SK-N-SH (cell line): ENCODE data around the gene PLEKHG1. TPM values are rescaled to one million over a fixed set of nuclear protein-coding genes. Genes with fewer than 3 reads are reported as not detected.

Experiments
- CTCF ChIA-PET: fragments of 300-600, 350-600 bp; formaldehyde crosslinking; extraction: SDS; loops from one replicate; lab custom pipeline; 2021; lab: Yijun Ruan, JAX
- POLR2A ChIA-PET: fragments of 350-600 bp; sonication (Branson Sonifier 250); formaldehyde crosslinking; extraction: SDS; loops from one replicate; lab custom pipeline; 2020; ENCODE audit warnings: antibody characterized with exemption, inconsistent platforms; lab: Yijun Ruan, JAX
- DNase-seq: peaks from one replicate; pipeline ENCODE4 v3.0.0; 2012
- H2AFZ ChIP-seq: fragments of 200-600 bp; sonication (generic); 2 replicates; pipeline ENCODE4 v1.8.1; 2016; ENCODE audit warnings: antibody characterized with exemption, mild to moderate bottlenecking, low read depth
- H3F3A ChIP-seq: fragments of 200-600 bp; sonication (generic); replicated peaks from 2 replicates; pipeline ENCODE3; 2016; ENCODE audit warnings: antibody characterized with exemption, mild to moderate bottlenecking; ENCODE audit not compliant: insufficient read depth
- H3K27ac ChIP-seq, 2 experiments: fragments of 200-500 bp in 1 of 2; fragments of 200-600 bp in 1 of 2; sonication (Bioruptor generic) in 1 of 2; sonication (generic), shearing (Covaris generic) in 1 of 2; 2 replicates each; pipeline versions ENCODE4 v1.5.1 to v1.6.1; 2014 to 2016; ENCODE audit warnings: low read depth in 2 of 2, inconsistent platforms in 1 of 2, low read length in 1 of 2, mild to moderate bottlenecking in 1 of 2, mixed read lengths in 1 of 2
- H3K27me3 ChIP-seq: fragments of 200-600 bp; sonication (generic), shearing (Covaris generic); 2 replicates; pipeline ENCODE4 v1.6.1; 2016; ENCODE audit warnings: mixed run types; ENCODE audit not compliant: insufficient read depth
- H3K36me3 ChIP-seq, 2 experiments: fragments of 200-500 bp in 1 of 2; fragments of 200-600 bp in 1 of 2; sonication (Bioruptor generic) in 1 of 2; sonication (generic) in 1 of 2; replicated peaks in 1 of 2; 2 replicates each; pipeline versions ENCODE3 to v1.5.1; 2014 to 2016; ENCODE audit warnings: low read length in 1 of 2, mild to moderate bottlenecking in 1 of 2; ENCODE audit not compliant: insufficient read depth in 2 of 2, control insufficient read depth in 1 of 2
- H3K4me1 ChIP-seq, 2 experiments: fragments of 200-500 bp in 1 of 2; fragments of 200-600 bp in 1 of 2; sonication (Bioruptor generic) in 1 of 2; sonication (generic), shearing (Covaris generic) in 1 of 2; 2 replicates each; pipeline versions ENCODE4 v1.5.1 to v1.6.1; 2014 to 2016; ENCODE audit warnings: low read depth in 1 of 2, low read length in 1 of 2, mixed run types in 1 of 2; ENCODE audit not compliant: insufficient read depth in 2 of 2, control insufficient read depth in 1 of 2
- H3K4me2 ChIP-seq: fragments of 200-600 bp; sonication (generic), shearing (Covaris generic); 2 replicates; pipeline ENCODE4 v1.6.1; 2017; ENCODE audit warnings: mixed run types
- H3K4me3 ChIP-seq, 2 experiments: fragments of 200-500 bp in 1 of 2; fragments of 200-600 bp in 1 of 2; sonication (Bioruptor generic) in 1 of 2; sonication (generic), shearing (Covaris generic) in 1 of 2; 2 replicates each; pipeline versions ENCODE4 v1.5.1 to v1.8.1; 2014 to 2016; ENCODE audit warnings: low read depth in 2 of 2, inconsistent platforms in 1 of 2, low read length in 1 of 2, mild to moderate bottlenecking in 1 of 2, mixed read lengths in 1 of 2, moderate library complexity in 1 of 2
- H3K79me2 ChIP-seq: fragments of 200-600 bp; sonication (generic); 2 replicates; pipeline ENCODE4 v1.8.1; 2017; ENCODE audit warnings: mild to moderate bottlenecking; ENCODE audit not compliant: insufficient read depth
- H3K9ac ChIP-seq: fragments of 200-600 bp; sonication (generic); 2 replicates; pipeline ENCODE4 v1.6.1; 2017; ENCODE audit warnings: mixed run types
- H3K9me2 ChIP-seq: fragments of 200-600 bp; sonication (generic); 2 replicates; pipeline ENCODE4 v1.6.1; 2017; ENCODE audit warnings: mixed run types
- H3K9me3 ChIP-seq: fragments of 200-600 bp; sonication (generic); 2 replicates; pipeline ENCODE4 v1.6.1; 2017; ENCODE audit warnings: mixed run types, mild to moderate bottlenecking, moderate library complexity
- H4K20me1 ChIP-seq: fragments of 200-600 bp; sonication (generic); 2 replicates; pipeline ENCODE4 v1.6.1; 2017; ENCODE audit warnings: mild to moderate bottlenecking, mixed run types; ENCODE audit not compliant: insufficient read depth
- ELF1 ChIP-seq: IDR thresholded peaks from 2 replicates; pipeline ENCODE4 v1.4.0; 2012
- EZH2phosphoT487 ChIP-seq: fragments of 200-600 bp; sonication (generic); IDR thresholded peaks from 2 replicates; pipeline ENCODE4 v1.6.1; 2017; ENCODE audit warnings: low read depth, mixed run types, mild to moderate bottlenecking, antibody characterized with exemption, moderate library complexity, borderline replicate concordance
- FOXM1 ChIP-seq: IDR thresholded peaks from 2 replicates; pipeline ENCODE4 v1.4.0; 2012; ENCODE audit warnings: low read depth, mild to moderate bottlenecking
- GABPA ChIP-seq: IDR thresholded peaks from 2 replicates; pipeline ENCODE4 v1.4.0; 2012; ENCODE audit warnings: low read depth, mild to moderate bottlenecking
- GATA2 ChIP-seq: sonication (generic); formaldehyde crosslinking; IDR thresholded peaks from 2 replicates; pipeline ENCODE4 v1.5.0; 2020; ENCODE audit warnings: mild to moderate bottlenecking, missing genetic modification reagents
- IRF3 ChIP-seq: fragments of 150-350 bp; IDR thresholded peaks from 2 replicates; pipeline ENCODE4 v1.6.1; 2016; ENCODE audit warnings: mild to moderate bottlenecking, low read depth, low read length
- JUND ChIP-seq: IDR thresholded peaks from 2 replicates; pipeline ENCODE4 v1.4.0; 2012
- MAX ChIP-seq: IDR thresholded peaks from 2 replicates; pipeline ENCODE4 v1.4.0; 2012; ENCODE audit warnings: low read depth
- MEF2A ChIP-seq: IDR thresholded peaks from 2 replicates; pipeline ENCODE4 v1.4.0; 2012; ENCODE audit warnings: low read depth, borderline replicate concordance
- NRF1 ChIP-seq: IDR thresholded peaks from 2 replicates; pipeline ENCODE4 v1.6.1; 2012; ENCODE audit warnings: low read depth, mild to moderate bottlenecking, low read length
- POLR2AphosphoS5 ChIP-seq: IDR thresholded peaks from 2 replicates; pipeline ENCODE4 v1.6.1; 2012; ENCODE audit warnings: low read depth, low read length
- RAD21 ChIP-seq: IDR thresholded peaks from 2 replicates; pipeline ENCODE4 v1.6.1; 2012; ENCODE audit warnings: mild to moderate bottlenecking, low read length
- REST ChIP-seq: IDR thresholded peaks from 2 replicates; pipeline ENCODE4 v1.6.1; 2012; ENCODE audit warnings: mild to moderate bottlenecking, low read depth, low read length, moderate library complexity
- RFX5 ChIP-seq: IDR thresholded peaks from 2 replicates; pipeline ENCODE4 v1.6.1; 2012; ENCODE audit warnings: mild to moderate bottlenecking, improper control_type of control experiment, low read length
- SIN3A ChIP-seq: IDR thresholded peaks from 2 replicates; pipeline ENCODE4 v1.6.1; 2012; ENCODE audit warnings: low read depth, mild to moderate bottlenecking, low read length, moderate library complexity, borderline replicate concordance
- SMC3 ChIP-seq: IDR thresholded peaks from 2 replicates; pipeline ENCODE4 v1.6.1; 2012; ENCODE audit warnings: low read depth, low read length, improper control_type of control experiment
- TAF1 ChIP-seq: IDR thresholded peaks from 2 replicates; pipeline ENCODE4 v1.6.1; 2012; ENCODE audit warnings: low read depth, mild to moderate bottlenecking, low read length, moderate library complexity, borderline replicate concordance
- USF1 ChIP-seq: IDR thresholded peaks from 2 replicates; pipeline ENCODE4 v1.4.0; 2012; ENCODE audit warnings: low read depth, borderline replicate concordance
- USF2 ChIP-seq: fragments of 150-350 bp; IDR thresholded peaks from 2 replicates; pipeline ENCODE4 v1.6.1; 2017; ENCODE audit warnings: antibody characterized with exemption, low read length, low read depth, borderline replicate concordance
- ZBTB33 ChIP-seq: IDR thresholded peaks from 2 replicates; pipeline ENCODE4 v1.4.0; 2012; ENCODE audit warnings: low read depth, borderline replicate concordance
- WGBS: methylation state at CpG from one replicate; pipeline ENCODE4 v1.1.6; 2017; ENCODE audit warnings: low lambda C conversion rate; 5-methylcytosine and 5-hydroxymethylcytosine counted together
- polyA plus RNA-seq, 3 experiments: library from polyadenylated mRNA; depleted of rRNA; stranded (reverse); fragments of >200 nt; gene quantifications; 2 replicates each; pipeline ENCODE4 v1.2.3, GENCODE V29; 2012

Gene PLEKHG1
- polyA plus RNA-seq, 1 of the 3 experiments (the other 2 are of a cell fraction) = 0.02 TPM

GRCh38 chr6:150636808-150637207 lies 37.1 kb downstream of the PLEKHG1 start:
- Histone ChIP-seq H3K4me1 (no peaks in the 10 kb centered on the region), H3K9me3 (no peaks in the 10 kb centered on the region), H3K27ac (no peak overlapping the region), H3K9ac (no peak overlapping the region), H3K36me3 (no peaks in the 10 kb centered on the region), H3K9me2 (no peaks in the 10 kb centered on the region), H2AFZ (no peak overlapping the region), H3F3A (no peaks in the 10 kb centered on the region), H4K20me1 (no peaks in the 10 kb centered on the region), H3K79me2 (no peaks in the 10 kb centered on the region), H3K4me2 (no peak overlapping the region), H3K27me3 (no peaks in the 10 kb centered on the region), H3K4me3 (no peak overlapping the region)
- 30% methylated on average over 1 of the region's 1 CpG for WGBS
- TF ChIP-seq POLR2AphosphoS5 (no peak), RAD21 (no peak), REST (no peak), NRF1 (no peak), SIN3A (no peak), TAF1 (no peak), ZBTB33 (no peak), GABPA (no peak), EZH2phosphoT487 (no peak), USF1 (no peak), MAX (no peak), USF2 (no peak), MEF2A (no peak), RFX5 (no peak), ELF1 (no peak), SMC3 (no peak), JUND (no peak), FOXM1 (no peak), GATA2 (CRISPR knock-in tag) (no peak), IRF3 (no peak)
- ChIA-PET POLR2A (no interaction called here), CTCF (no interaction called here)
- DNase-seq = no peak
